GM21786 (cell line): Measurements from ENCODE around the gene HERC3.

ENCODE experiments used
- ATAC-seq: cut with Tn5 transposase; IDR thresholded peaks from one replicate; pipeline ENCODE4 v1.9.1; 2021; ENCODE audit not compliant: unreplicated experiment

Gene HERC3

GRCh38 chr4:88591787-88592599 lies at the start of gene HERC3:
Gene HERC3 (plus strand): TSS chr4:88592480. CDS start chr4:88605824, 13,344 bp downstream.
- ATAC-seq, result peak; percentile 97

GRCh38 chr4:88549815-88550214 lies 42.5 kb upstream of the HERC3 start:
- ATAC-seq, result no peak

- ATAC-seq, result no peak
Measured at GRCh38 chr4:88567591-88567990, 24.7 kb upstream of the HERC3 start.

GRCh38 chr4:88570001-88570400 lies 22.3 kb upstream of the HERC3 start:
- ATAC-seq, result no peak

- ATAC-seq, result no peak
Measured at GRCh38 chr4:88573276-88573980, 18.9 kb upstream of the HERC3 start.

- ATAC-seq, result no peak
Measured at GRCh38 chr4:88573995-88574394, 18.3 kb upstream of the HERC3 start.

- ATAC-seq, result no peak
Measured at GRCh38 chr4:88575186-88575585, 17.1 kb upstream of the HERC3 start.

GRCh38 chr4:88582493-88582892 lies 9.8 kb upstream of the HERC3 start:
- ATAC-seq, result no peak

- ATAC-seq, result no peak
Measured at GRCh38 chr4:88583631-88584470, 8.4 kb upstream of the HERC3 start.

- no peak for ATAC-seq
Measured at GRCh38 chr4:88584471-88584900, 7.8 kb upstream of the HERC3 start.

GRCh38 chr4:88585917-88586316 lies 6.4 kb upstream of the HERC3 start:
- no peak for ATAC-seq

GRCh38 chr4:88587306-88587705 lies 5.0 kb upstream of the HERC3 start:
- ATAC-seq, result no peak

- peak; percentile 61 for ATAC-seq
Measured at GRCh38 chr4:88592600-88593448, 544 bp downstream of the HERC3 start.

- ATAC-seq, result no peak
Measured at GRCh38 chr4:88597970-88598660, 5.8 kb downstream of the HERC3 start.

- ATAC-seq, result no peak
Measured at GRCh38 chr4:88599298-88599697, 7.0 kb downstream of the HERC3 start.

- no peak for ATAC-seq
Measured at GRCh38 chr4:88599714-88600113, 7.4 kb downstream of the HERC3 start.

GRCh38 chr4:88600176-88600838 lies 8.0 kb downstream of the HERC3 start:
- no peak for ATAC-seq

- ATAC-seq, result no peak
Measured at GRCh38 chr4:88604978-88605678, 12.8 kb downstream of the HERC3 start.

- no peak for ATAC-seq
Measured at GRCh38 chr4:88605736-88606135, 13.5 kb downstream of the HERC3 start.
